RPMI7951 (cell line): ENCODE data around the gene NHSL2. TPM values are rescaled to one million over a fixed set of nuclear protein-coding genes. Genes with fewer than 3 reads are reported as not detected.

Experiments
- DNase-seq: peaks from one replicate; pipeline ENCODE4 v3.0.0-alpha.2; 2012; ENCODE audit warnings: low read depth
- total RNA-seq: library from RNA; depleted of rRNA; stranded (reverse); fragments of >200 nt; shearing (Covaris generic); gene quantifications from 2 replicates; pipeline ENCODE4 v1.2.3, GENCODE V29; 2014

The NHSL2 gene
- total RNA-seq, 1 experiment from 2014 or later, result 0.36 TPM

GRCh38 chrX:72107841-72108595 lies 197.4 kb downstream of the NHSL2 start:
- DNase-seq, result no peak

GRCh38 chrX:72108666-72109065 lies 198.0 kb downstream of the NHSL2 start:
- DNase-seq, result no peak

GRCh38 chrX:72110051-72110875 lies 199.6 kb downstream of the NHSL2 start:
- DNase-seq, result peak; percentile 61

GRCh38 chrX:72110876-72111708 lies 200.4 kb downstream of the NHSL2 start:
- DNase-seq, result no peak

GRCh38 chrX:72113461-72113860 lies 202.8 kb downstream of the NHSL2 start:
- DNase-seq, result no peak

- DNase-seq, result no peak
Observed at GRCh38 chrX:72114306-72114705, 203.7 kb downstream of the NHSL2 start.

- DNase-seq, result no peak
Observed at GRCh38 chrX:72114807-72115206, 204.2 kb downstream of the NHSL2 start.

- no peak for DNase-seq
Observed at GRCh38 chrX:72115380-72115779, 204.7 kb downstream of the NHSL2 start.

- no peak for DNase-seq
Observed at GRCh38 chrX:72117636-72118210, 207.1 kb downstream of the NHSL2 start.

- peak; percentile 70 for DNase-seq
Observed at GRCh38 chrX:72120837-72121236, 210.2 kb downstream of the NHSL2 start.

GRCh38 chrX:72121383-72121782 lies 210.7 kb downstream of the NHSL2 start:
- DNase-seq, result peak; percentile 92

GRCh38 chrX:72122621-72123337 lies 212.1 kb downstream of the NHSL2 start:
- DNase-seq, result no peak

- peak; percentile 63 for DNase-seq
Observed at GRCh38 chrX:72123471-72124185, 213.0 kb downstream of the NHSL2 start.

- no peak for DNase-seq
Observed at GRCh38 chrX:72124540-72125201, 214.0 kb downstream of the NHSL2 start.

GRCh38 chrX:72125331-72126047 lies 214.8 kb downstream of the NHSL2 start:
- DNase-seq, result no peak

GRCh38 chrX:72126048-72126415 lies 215.4 kb downstream of the NHSL2 start:
- DNase-seq, result peak; percentile 14

- peak; percentile 88 for DNase-seq
Observed at GRCh38 chrX:72126539-72127140, 216.0 kb downstream of the NHSL2 start.

GRCh38 chrX:72127332-72127731 lies 216.7 kb downstream of the NHSL2 start:
- DNase-seq, result no peak
